Right renal cortex interstitium (tissue), 3 donors: Measurements from ENCODE around the gene TEX44. TPM values are rescaled to one million over a fixed set of nuclear protein-coding genes. Genes with fewer than 3 reads are reported as not detected.

Source experiments
- DNase-seq, 3 donors: peaks; one replicate each; pipeline ENCODE4 v3.0.0-alpha.2; 2013; ENCODE audit warnings: low read depth in 3 of 3, low spot score in 2 of 3
- polyA plus RNA-seq, 3 donors: library from polyadenylated mRNA; unstranded; fragments of 120-200 nt; gene quantifications; one replicate each; pipeline ENCODE4 v1.2.1, GENCODE V29; 2013; ENCODE audit not compliant: insufficient read length in 3 of 3

TEX44 gene
- polyA plus RNA-seq, 3 donors: not detected

- DNase-seq: no peak
These were observed 34.9 kb downstream of the TEX44 start for GRCh38 chr2:231627384-231628120.

- no peak for DNase-seq
These were observed 40.0 kb downstream of the TEX44 start for GRCh38 chr2:231632559-231633142.

GRCh38 chr2:231633241-231633976 is 40.7 kb downstream of the TEX44 start:
- no peak for DNase-seq

- no peak for DNase-seq
These were observed 41.7 kb downstream of the TEX44 start for GRCh38 chr2:231634412-231634811.

- no peak for DNase-seq
These were observed 42.5 kb downstream of the TEX44 start for GRCh38 chr2:231634951-231635875.

- DNase-seq: no peak
These were observed 47.6 kb downstream of the TEX44 start for GRCh38 chr2:231640241-231640640.

GRCh38 chr2:231640641-231641111 is 48.0 kb downstream of the TEX44 start:
- no peak for DNase-seq

- DNase-seq: no peak
These were observed 50.2 kb downstream of the TEX44 start for GRCh38 chr2:231642631-231643494.

- DNase-seq: no peak
These were observed 50.8 kb downstream of the TEX44 start for GRCh38 chr2:231643495-231643888.

Other genes with a start within 250 kb of the TEX44 start
- 1 to 10 TPM; 2.5 to 3.4 (median 2.8) TPM for gene B3GNT7, start 197.2 kb upstream of the TEX44 start, polyA plus RNA-seq
- 1,000 to 10,000 TPM; 1,119 to 1,386 (median 1,308) TPM for gene NCL, start 128.4 kb upstream of the TEX44 start, polyA plus RNA-seq
- gene NMUR1, start 62.4 kb upstream of the TEX44 start, polyA plus RNA-seq: under 1 TPM; 0.38 to 0.76 (median 0.50) TPM
- 1,000 to 10,000 TPM; 2,106 to 2,317 (median 2,301) TPM for gene PTMA, start 115.7 kb downstream of the TEX44 start, polyA plus RNA-seq
- 10 to 100 TPM; 26.6 to 28.2 (median 27.8) TPM for gene PDE6D, start 188.4 kb downstream of the TEX44 start, polyA plus RNA-seq
- 10 to 100 TPM; 49.2 to 52.7 (median 52.6) TPM for gene COPS7B, start 193.6 kb downstream of the TEX44 start, polyA plus RNA-seq